Natural killer cell (primary cell): ENCODE measurements around the gene NRXN3. TPM values are rescaled to one million over a fixed set of nuclear protein-coding genes. Genes with fewer than 3 reads are reported as not detected.

Source experiments
- ATAC-seq, 3 donors: fragments of 150-1000 bp in 2 of 3; fragments of 200-7000 bp in 1 of 3; cut with Tn5 transposase; 1 replicate in 1 of 3; 2 replicates in 2 of 3; pipeline ENCODE4 v1.10.0; 2021; ENCODE audit warnings: mild to moderate bottlenecking in 2 of 3, moderate library complexity in 2 of 3
- DNase-seq, 2 donors: peaks; one replicate each; pipeline versions ENCODE4 v3.0.0 to v3.0.0-alpha.2; 2013 to 2021; ENCODE audit warnings: mixed read lengths in 1 of 2
- H3K27ac ChIP-seq: one replicate; pipeline ENCODE4 v1.5.1; 2013; ENCODE audit warnings: mild to moderate bottlenecking, low read length
- H3K27me3 ChIP-seq: one replicate; pipeline ENCODE4 v1.6.1; 2013; ENCODE audit warnings: low read length; ENCODE audit not compliant: control insufficient read depth, insufficient read depth
- H3K36me3 ChIP-seq: one replicate; pipeline ENCODE4 v1.6.1; 2013; ENCODE audit warnings: low read length; ENCODE audit not compliant: control insufficient read depth, insufficient read depth
- H3K4me1 ChIP-seq: one replicate; pipeline ENCODE4 v1.6.1; 2013; ENCODE audit warnings: low read length; ENCODE audit not compliant: control insufficient read depth, insufficient read depth
- H3K4me3 ChIP-seq: one replicate; pipeline ENCODE4 v1.5.1; 2013; ENCODE audit warnings: low read length
- H3K9me3 ChIP-seq: one replicate; pipeline ENCODE4 v1.6.1; 2013; ENCODE audit warnings: low read length; ENCODE audit not compliant: control insufficient read depth, insufficient read depth
- H3K27ac Mint-ChIP-seq, 2 donors: one replicate each; pipeline ENCODE4 v1.8.0; 2022; ENCODE audit warnings: mild to moderate bottlenecking in 2 of 2, mixed read lengths in 2 of 2, moderate library complexity in 1 of 2
- H3K27me3 Mint-ChIP-seq, 2 donors: one replicate each; pipeline ENCODE4 v1.8.0; 2022; ENCODE audit warnings: low read depth in 2 of 2, mixed read lengths in 2 of 2
- H3K36me3 Mint-ChIP-seq: one replicate; pipeline ENCODE4 v1.8.0; 2022; ENCODE audit warnings: mixed read lengths
- H3K4me1 Mint-ChIP-seq, 2 donors: one replicate each; pipeline ENCODE4 v1.8.0; 2022; ENCODE audit warnings: mixed read lengths in 2 of 2
- H3K4me3 Mint-ChIP-seq: one replicate; pipeline ENCODE4 v1.8.0; 2022; ENCODE audit warnings: mild to moderate bottlenecking, moderate library complexity, mixed read lengths
- H3K9me3 Mint-ChIP-seq, 2 donors: one replicate each; pipeline ENCODE4 v1.8.0; 2022; ENCODE audit warnings: mixed read lengths in 2 of 2
- WGBS: methylation state at CpG from one replicate; pipeline ENCODE4 v1.1.7; 2013; ENCODE audit warnings: missing lambda C conversion rate; ENCODE audit not compliant: insufficient coverage; 5-methylcytosine and 5-hydroxymethylcytosine counted together
- intact Hi-C: fragments of 100-400 bp; cut with micrococcal nuclease; formaldehyde crosslinking; loops from one replicate; pipeline ENCODE4 v1.14.2; 2022
- total RNA-seq, 4 donors: library from RNA; stranded (reverse); fragments of 120-200 nt in 1 of 4; gene quantifications; one replicate each; pipeline versions ENCODE4 v1.2.3 to v1.2.4, GENCODE V29; 2013 to 2022
- TF ChIP-seq, protein P1 (sequence below): fragments of 200-600 bp; IDR thresholded peaks from one replicate; pipeline ENCODE4 v1.8.0; 2022; ENCODE audit warnings: antibody characterized with exemption

The NRXN3 gene
- total RNA-seq, 3 donors from 2014 or later (not counting 1 experiment from before 2014, with no cell fraction given): not detected

DNA sequence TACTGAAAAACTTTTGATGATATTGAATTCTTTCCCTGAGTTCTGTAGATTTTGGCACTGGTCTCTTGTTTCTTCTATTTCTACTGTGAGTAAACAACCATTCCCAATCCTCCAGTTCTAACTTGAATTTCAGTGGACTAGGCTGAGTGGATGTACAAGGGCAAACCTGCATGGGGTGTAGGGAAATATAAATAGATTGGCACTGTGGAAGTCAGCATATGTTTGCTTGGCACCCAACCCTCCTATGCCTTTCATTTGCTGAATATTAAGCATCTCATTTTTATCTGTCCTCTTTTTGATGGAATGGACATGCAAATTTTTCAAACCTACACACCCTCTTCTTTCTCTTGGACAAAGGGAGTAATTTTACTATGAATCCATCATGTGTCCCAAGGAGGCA is 1212.9 kb downstream of the NRXN3 start:
- H3K9me3 Mint-ChIP-seq: peaks cover 7 to 14% of the 10 kb centered on the region in 2 donors
- H3K4me1 Mint-ChIP-seq: no peaks in the 10 kb centered on the region

DNA sequence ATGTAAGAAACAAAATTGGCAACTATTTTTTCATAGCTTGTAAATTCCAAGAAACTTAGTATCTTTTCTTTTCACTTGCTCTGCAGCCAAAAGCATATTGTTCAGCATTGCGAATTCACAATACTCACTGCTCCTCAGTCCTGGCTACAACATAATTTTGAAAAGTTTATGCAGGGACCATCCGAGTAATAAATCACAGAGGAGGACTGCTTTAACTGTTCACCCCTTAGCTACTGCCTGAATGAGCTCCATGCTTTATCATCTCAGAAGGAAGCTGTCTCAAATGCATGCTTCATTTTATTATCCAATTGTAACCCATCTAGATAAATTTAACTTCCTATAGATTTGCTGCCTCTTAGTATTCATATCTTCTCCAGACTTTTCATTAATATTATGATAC is 1213.3 kb downstream of the NRXN3 start:
- Mint-ChIP-seq H3K9me3 (peaks cover 7 to 12% of the 10 kb centered on the region in 2 donors), H3K36me3 (no peaks in the 10 kb centered on the region), H3K27me3 (no peaks in the 10 kb centered on the region), H3K27ac (no peak overlapping the region), H3K4me1 (no peaks in the 10 kb centered on the region), H3K4me3 (no peak overlapping the region)
- no peaks in the 10 kb centered on the region for H3K4me1 ChIP-seq
- intact Hi-C loops: no loop called here
- DNase-seq: no peak
- H3K27ac ChIP-seq: no peak overlapping the region
- H3K4me3 ChIP-seq: no peak overlapping the region
- 84% methylated on average over 2 of the region's 2 CpGs for WGBS
- TF ChIP-seq, protein P1, sequence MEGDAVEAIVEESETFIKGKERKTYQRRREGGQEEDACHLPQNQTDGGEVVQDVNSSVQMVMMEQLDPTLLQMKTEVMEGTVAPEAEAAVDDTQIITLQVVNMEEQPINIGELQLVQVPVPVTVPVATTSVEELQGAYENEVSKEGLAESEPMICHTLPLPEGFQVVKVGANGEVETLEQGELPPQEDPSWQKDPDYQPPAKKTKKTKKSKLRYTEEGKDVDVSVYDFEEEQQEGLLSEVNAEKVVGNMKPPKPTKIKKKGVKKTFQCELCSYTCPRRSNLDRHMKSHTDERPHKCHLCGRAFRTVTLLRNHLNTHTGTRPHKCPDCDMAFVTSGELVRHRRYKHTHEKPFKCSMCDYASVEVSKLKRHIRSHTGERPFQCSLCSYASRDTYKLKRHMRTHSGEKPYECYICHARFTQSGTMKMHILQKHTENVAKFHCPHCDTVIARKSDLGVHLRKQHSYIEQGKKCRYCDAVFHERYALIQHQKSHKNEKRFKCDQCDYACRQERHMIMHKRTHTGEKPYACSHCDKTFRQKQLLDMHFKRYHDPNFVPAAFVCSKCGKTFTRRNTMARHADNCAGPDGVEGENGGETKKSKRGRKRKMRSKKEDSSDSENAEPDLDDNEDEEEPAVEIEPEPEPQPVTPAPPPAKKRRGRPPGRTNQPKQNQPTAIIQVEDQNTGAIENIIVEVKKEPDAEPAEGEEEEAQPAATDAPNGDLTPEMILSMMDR: no peak
- no peaks in the 10 kb centered on the region for H3K27me3 ChIP-seq
- H3K36me3 ChIP-seq: no peaks in the 10 kb centered on the region
- ATAC-seq: no peak
- no peaks in the 10 kb centered on the region for H3K9me3 ChIP-seq

More for the DNA sequence above, 1212.9 kb downstream of the NRXN3 start:
- Histone ChIP-seq H3K4me3 (no peak overlapping the region), H3K9me3 (no peaks in the 10 kb centered on the region), H3K4me1 (no peaks in the 10 kb centered on the region), H3K36me3 (no peaks in the 10 kb centered on the region), H3K27ac (no peak overlapping the region), H3K27me3 (no peaks in the 10 kb centered on the region)
- H3K27me3 Mint-ChIP-seq: no peaks in the 10 kb centered on the region
- ATAC-seq: no peak
- no peaks in the 10 kb centered on the region for H3K36me3 Mint-ChIP-seq
- TF ChIP-seq, protein P1: no peak
- DNase-seq: no peak
- no peak overlapping the region for H3K4me3 Mint-ChIP-seq
- no peak overlapping the region for H3K27ac Mint-ChIP-seq
- intact Hi-C loops: no loop called here

DNA sequence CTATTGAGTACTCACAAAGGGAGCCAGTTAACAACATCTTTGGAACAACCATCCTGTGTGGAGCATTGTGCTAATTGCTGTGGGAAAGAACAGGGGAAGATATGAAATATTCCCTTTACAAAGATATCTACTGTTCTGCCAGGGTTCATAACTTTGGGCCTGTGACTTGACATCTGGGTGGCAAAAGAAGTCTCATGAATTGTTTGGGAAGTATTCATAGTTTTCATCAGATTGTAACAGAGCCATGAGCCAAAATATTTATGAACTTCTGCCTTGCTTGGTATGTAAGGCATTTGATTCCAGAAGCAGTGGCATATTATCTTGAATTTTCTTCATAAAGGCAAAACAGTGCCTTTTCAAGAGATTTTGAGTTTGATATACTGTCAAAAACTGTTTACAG is 1224.9 kb downstream of the NRXN3 start:
- intact Hi-C loops: no loop called here
- Histone ChIP-seq H3K27ac (no peak overlapping the region), H3K4me3 (no peak overlapping the region), H3K9me3 (no peaks in the 10 kb centered on the region), H3K4me1 (no peaks in the 10 kb centered on the region), H3K27me3 (no peaks in the 10 kb centered on the region), H3K36me3 (no peaks in the 10 kb centered on the region)
- Mint-ChIP-seq H3K36me3 (no peaks in the 10 kb centered on the region), H3K4me3 (no peak overlapping the region), H3K4me1 (no peaks in the 10 kb centered on the region), H3K27ac (no peak overlapping the region), H3K9me3 (peaks cover 9 to 13% of the 10 kb centered on the region in 2 donors), H3K27me3 (no peaks in the 10 kb centered on the region)
- TF ChIP-seq, protein P1: no peak
- DNase-seq: no peak
- no peak for ATAC-seq

DNA sequence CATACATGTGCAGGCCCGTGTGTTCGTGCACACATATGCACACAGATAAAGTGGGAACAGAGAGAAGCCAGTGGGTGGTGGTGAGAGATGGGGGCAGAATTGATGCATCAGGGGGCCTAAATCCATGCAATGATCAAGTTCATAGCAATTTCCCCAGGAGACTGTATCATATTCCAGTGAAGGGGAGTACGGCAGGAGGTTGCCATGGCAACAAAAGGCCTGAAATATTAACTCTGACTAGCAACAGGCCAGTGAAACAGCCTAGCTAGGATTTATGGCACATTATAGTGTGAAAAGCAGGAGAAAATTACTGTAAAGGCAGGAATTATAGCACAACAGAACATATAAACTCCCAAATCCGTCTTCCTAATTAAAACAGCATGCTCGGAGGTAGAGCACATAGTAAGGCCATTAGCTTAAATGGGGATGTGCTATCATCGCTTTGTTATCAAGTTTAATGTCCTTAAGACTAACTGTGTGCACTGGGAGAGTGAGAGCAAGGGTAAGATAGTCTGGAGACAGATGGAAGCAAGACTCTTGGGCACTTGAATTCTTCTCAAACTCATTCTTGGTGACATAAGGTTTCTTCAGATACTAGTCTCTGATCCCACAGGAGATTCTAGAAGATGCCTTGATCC is 1234.8 kb downstream of the NRXN3 start:
- Mint-ChIP-seq H3K27ac (no peak overlapping the region), H3K36me3 (no peaks in the 10 kb centered on the region), H3K4me1 (no peaks in the 10 kb centered on the region), H3K9me3 (peaks cover 6 to 11% of the 10 kb centered on the region in 2 donors), H3K27me3 (no peaks in the 10 kb centered on the region), H3K4me3 (no peak overlapping the region)
- H3K9me3 ChIP-seq: no peaks in the 10 kb centered on the region
- intact Hi-C loops: no loop called here
- no peaks in the 10 kb centered on the region for H3K4me1 ChIP-seq
- TF ChIP-seq, protein P1: no peak
- H3K4me3 ChIP-seq: no peak overlapping the region
- DNase-seq (no peak), ATAC-seq (no peak)
- H3K27ac ChIP-seq: no peak overlapping the region
- H3K27me3 ChIP-seq: no peaks in the 10 kb centered on the region
- H3K36me3 ChIP-seq: no peaks in the 10 kb centered on the region
- 79% methylated on average over 6 of the region's 6 CpGs for WGBS
